ENCODE results near the gene EMILIN3.
"Not testable (repeated sequence)": the region's sequence is repeated elsewhere in the genome, so short reads cannot be mapped to it uniquely, and the experiment has no call there.

Gene EMILIN3

DNA sequence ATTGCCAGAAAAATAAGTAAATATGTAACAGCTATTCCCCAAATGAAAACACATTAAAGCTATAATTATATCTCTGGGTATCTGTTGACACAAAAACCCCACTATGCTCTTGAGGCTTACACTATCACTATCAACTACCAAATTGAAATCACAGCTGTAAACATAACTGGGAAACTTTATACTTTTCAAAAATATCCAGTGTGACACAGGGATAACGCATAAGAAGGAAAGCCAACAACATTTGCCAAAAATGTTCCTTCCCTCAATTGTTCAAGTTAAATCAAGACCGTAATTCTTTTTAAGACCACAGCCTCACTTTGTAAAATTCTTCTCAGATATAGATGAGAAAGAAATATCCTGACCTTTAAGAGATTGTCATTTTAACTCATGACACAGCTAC lies 52.2 kb downstream of the EMILIN3 start:
- DNase-seq = no peak

DNA sequence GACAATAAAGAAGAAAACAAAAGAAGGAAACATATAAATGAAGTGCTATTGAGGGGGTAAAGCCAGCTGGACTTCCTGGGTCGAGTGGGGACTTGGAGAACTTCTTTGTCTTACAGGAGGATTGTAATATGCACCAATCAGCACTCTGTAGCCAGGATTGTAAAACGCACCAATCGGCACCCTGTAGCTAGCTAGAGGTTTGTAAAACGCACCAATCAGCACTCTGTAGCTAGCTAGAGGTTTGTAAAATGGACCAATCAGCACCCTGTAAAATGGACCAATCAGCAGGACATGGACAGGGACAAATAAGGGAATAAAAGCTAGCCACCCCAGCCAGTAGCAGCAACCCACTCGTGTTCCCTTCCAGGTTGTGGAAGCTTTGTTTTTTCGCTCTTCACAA lies 54.6 kb downstream of the EMILIN3 start:
- DNase-seq = not testable (repeated sequence)
